Measurements from ENCODE around the gene GOLGA2. TPM values are rescaled to one million over a fixed set of nuclear protein-coding genes. Genes with fewer than 3 reads are reported as not detected.

Gene GOLGA2
- total RNA-seq, 1 donor from 2014 or later = 34.8 TPM

- ATAC-seq = no peak
- DNase-seq (ENCODE audit: low spot score) = no peak
Measured at GRCh38 chr9:128260340-128260739, 15.5 kb downstream of the GOLGA2 start.

- DNase-seq (ENCODE audit: low spot score) = no peak
- no peak for ATAC-seq
Measured at GRCh38 chr9:128259156-128259555, 16.7 kb downstream of the GOLGA2 start.

GRCh38 chr9:128258326-128258725, 17.5 kb downstream of the GOLGA2 start:
- DNase-seq (ENCODE audit: low spot score) (no peak), ATAC-seq (no peak)

GRCh38 chr9:128257907-128258306, 17.9 kb downstream of the GOLGA2 start:
- DNase-seq (ENCODE audit: low spot score) = no peak
- no peak for ATAC-seq

- ATAC-seq = no peak
- no peak for DNase-seq (ENCODE audit: low spot score)
Measured at GRCh38 chr9:128257086-128257825, 18.6 kb downstream of the GOLGA2 start.

GRCh38 chr9:128254855-128255759, 20.7 kb downstream of the GOLGA2 start:
- ATAC-seq = peak; percentile 72

GRCh38 chr9:128254362-128254761, 21.4 kb downstream of the GOLGA2 start:
- DNase-seq (ENCODE audit: low spot score) (no peak), ATAC-seq (no peak)

More at GRCh38 chr9:128254855-128255759, 20.7 kb downstream of the GOLGA2 start:
- DNase-seq (ENCODE audit: low spot score) = no peak

GRCh38 chr9:128253991-128254346, 21.8 kb downstream of the GOLGA2 start:
- ATAC-seq = no peak
- no peak for DNase-seq (ENCODE audit: low spot score)

GRCh38 chr9:128253140-128253990, 22.4 kb downstream of the GOLGA2 start:
- ATAC-seq (no peak), DNase-seq (ENCODE audit: low spot score) (no peak)

GRCh38 chr9:128252317-128253139, 23.3 kb downstream of the GOLGA2 start:
- ATAC-seq = no peak
- DNase-seq (ENCODE audit: low spot score) = no peak

GRCh38 chr9:128251732-128252100, 24.1 kb downstream of the GOLGA2 start:
- ATAC-seq (no peak), DNase-seq (ENCODE audit: low spot score) (no peak)

- DNase-seq (ENCODE audit: low spot score) (no peak), ATAC-seq (no peak)
Measured at GRCh38 chr9:128250839-128251731, 24.7 kb downstream of the GOLGA2 start.

- peak; percentile 77 for DNase-seq (ENCODE audit: low spot score)
- peak; percentile 81 for ATAC-seq
Measured at GRCh38 chr9:128249908-128250838, 25.6 kb downstream of the GOLGA2 start.

- ATAC-seq (no peak), DNase-seq (ENCODE audit: low spot score) (no peak)
Measured at GRCh38 chr9:128249558-128249907, 26.3 kb downstream of the GOLGA2 start.

GRCh38 chr9:128247226-128247803, 28.5 kb downstream of the GOLGA2 start:
- no peak for DNase-seq (ENCODE audit: low spot score)

GRCh38 chr9:128246471-128246870, 29.3 kb downstream of the GOLGA2 start:
- ATAC-seq (no peak), DNase-seq (ENCODE audit: low spot score) (no peak)

More at GRCh38 chr9:128247226-128247803, 28.5 kb downstream of the GOLGA2 start:
- no peak for ATAC-seq

- no peak for DNase-seq (ENCODE audit: low spot score)
- no peak for ATAC-seq
Measured at GRCh38 chr9:128245421-128246151, 30.2 kb downstream of the GOLGA2 start.
